Left renal pelvis (tissue), 4 donors: Measurements from ENCODE around the gene ZDHHC9. TPM values are rescaled to one million over a fixed set of nuclear protein-coding genes. Genes with fewer than 3 reads are reported as not detected.
"Not testable (repeated sequence)": the region's sequence is repeated elsewhere in the genome, so short reads cannot be mapped to it uniquely, and the experiment has no call there.

Source experiments
- DNase-seq, 4 donors: peaks; one replicate each; pipeline ENCODE4 v3.0.0-alpha.2; 2013; ENCODE audit warnings: low read depth in 4 of 4, low spot score in 3 of 4
- polyA plus RNA-seq, 4 donors: library from polyadenylated mRNA; unstranded; fragments of 120-200 nt; gene quantifications; one replicate each; pipeline ENCODE4 v1.2.1, GENCODE V29; 2013; ENCODE audit not compliant: insufficient read length in 4 of 4

The ZDHHC9 gene
- polyA plus RNA-seq = 10 to 100 TPM; 40.6 to 50.0 (median 44.6) TPM

DNA sequence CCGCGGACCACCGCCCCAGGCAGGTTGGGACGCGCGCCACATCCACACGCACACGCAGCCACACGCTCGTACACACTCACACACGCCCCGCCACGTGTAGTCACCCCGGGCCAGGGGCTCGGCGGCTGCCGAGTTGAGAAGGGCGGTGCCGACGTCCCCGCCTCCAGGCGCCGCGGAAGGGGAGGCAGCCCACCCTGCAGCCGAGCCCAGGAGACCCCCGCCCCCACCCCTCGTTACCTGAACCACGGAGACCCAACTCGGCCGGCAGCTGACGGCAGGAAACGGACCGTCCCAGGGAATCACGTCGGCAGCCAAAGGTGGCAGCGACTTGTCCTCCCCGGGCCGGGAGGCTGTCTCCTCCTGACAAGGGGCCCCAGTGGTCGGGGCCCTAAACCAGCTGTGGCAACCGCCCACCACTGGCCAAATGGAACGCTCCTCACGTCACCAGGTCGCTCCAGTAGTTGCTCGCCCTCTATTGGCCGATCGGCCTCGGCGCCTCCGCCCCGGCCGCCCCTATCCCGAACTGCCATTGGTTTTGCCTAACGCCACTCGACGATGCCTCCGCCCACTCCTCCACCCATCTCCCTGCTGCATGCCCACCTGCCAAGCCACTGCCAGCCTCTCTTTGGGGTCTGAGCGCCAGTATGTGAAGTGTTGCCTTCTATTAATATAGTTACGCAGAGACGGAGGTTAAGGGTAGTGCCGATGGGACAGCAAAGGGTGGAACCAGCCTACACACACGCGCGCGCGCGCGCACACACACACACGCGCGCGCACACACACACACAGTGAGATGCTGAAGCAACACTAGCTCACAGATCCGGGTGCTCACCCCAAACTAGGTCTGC is at the start of gene ZDHHC9:
ZDHHC9 (minus strand) TSS at position 428 of the 848 bp plus-strand sequence. CDS start 1,941 bp downstream, outside the sequence.
- DNase-seq = peak; percentile 66 to 71 (median 68)

DNA sequence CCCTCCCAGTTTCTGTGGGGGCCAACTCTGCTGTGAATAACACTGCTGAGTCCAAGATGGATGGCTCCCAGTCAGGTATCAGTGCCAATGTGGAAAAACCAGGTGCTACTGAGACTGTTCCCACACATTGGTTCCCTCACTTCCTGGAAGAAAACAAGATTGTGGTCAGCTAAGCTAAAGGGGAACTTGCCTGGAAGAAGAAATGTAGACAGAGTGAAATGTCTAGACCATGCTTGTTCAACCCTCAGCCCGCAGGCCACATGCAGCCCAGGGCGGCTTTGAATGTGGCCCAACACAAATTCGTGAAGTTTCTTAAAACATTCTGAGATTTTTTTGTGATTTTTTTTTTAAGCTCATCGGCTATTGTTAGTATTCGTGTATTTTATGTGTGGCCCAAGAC is 33.7 kb upstream of the ZDHHC9 start:
- DNase-seq = no peak

DNA sequence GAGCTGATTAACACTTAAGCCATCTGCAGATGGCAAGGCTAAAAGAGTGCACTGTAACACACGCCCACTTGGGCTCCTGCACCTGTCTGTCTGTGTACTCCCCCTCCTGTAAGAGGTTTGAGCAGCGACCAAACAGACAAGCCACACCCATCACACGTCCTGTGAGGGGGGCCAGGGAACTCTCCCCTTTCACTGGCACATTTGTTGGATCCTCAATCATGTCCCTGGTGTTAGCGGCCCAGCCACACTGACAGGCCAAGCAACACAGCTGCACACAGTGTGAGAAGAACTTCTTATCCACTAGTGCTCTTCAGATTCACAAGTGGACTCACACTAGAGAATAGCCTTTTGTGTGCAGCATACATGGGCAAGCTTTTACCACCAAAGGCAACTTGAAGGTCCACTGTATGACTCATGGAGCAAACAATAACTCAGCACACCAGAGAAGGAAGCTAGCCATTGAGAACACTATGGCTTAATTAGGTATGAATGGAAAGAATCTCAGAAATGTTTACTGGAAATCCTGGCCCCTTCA is 33.2 kb upstream of the ZDHHC9 start:
- no peak for DNase-seq

DNA sequence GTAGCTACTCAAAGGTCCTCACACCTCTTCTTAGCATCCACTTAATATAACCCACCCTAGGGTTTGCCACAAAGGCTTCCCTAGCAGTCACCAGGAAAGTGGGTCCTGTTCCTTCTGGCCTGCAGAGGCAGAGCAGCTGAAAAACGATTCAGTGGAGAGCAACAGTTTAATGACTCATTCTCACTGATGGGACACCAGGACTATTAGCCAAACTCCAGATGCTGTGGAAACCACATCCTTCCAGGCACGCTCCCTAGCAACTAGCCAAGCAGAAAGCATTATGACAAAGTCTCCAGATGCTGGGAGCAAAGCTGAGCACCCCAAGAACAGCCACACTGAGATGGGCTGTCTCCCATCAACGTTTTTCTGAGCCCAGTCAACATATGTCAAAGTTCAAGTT is 32.0 kb upstream of the ZDHHC9 start:
- no peak for DNase-seq

DNA sequence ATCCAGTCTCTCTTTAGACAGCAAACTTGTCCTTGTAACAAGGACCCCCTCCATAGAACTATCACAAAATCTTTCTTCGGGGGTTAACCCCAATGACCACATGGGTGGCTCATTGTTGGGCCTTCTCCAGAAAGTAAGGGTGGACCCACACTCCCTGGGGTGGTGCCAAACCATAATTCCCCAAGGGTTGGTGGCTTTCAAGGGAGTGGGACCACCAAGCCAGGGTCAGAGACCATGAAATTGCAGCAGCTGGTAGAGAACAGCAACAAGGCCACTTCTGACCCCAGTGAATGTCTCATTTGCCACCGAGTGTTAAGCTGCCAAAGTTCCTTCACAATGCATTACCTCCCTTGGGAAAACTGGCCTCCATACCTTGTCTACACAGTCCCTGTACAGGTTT is 28.8 kb upstream of the ZDHHC9 start:
- DNase-seq = no peak

DNA sequence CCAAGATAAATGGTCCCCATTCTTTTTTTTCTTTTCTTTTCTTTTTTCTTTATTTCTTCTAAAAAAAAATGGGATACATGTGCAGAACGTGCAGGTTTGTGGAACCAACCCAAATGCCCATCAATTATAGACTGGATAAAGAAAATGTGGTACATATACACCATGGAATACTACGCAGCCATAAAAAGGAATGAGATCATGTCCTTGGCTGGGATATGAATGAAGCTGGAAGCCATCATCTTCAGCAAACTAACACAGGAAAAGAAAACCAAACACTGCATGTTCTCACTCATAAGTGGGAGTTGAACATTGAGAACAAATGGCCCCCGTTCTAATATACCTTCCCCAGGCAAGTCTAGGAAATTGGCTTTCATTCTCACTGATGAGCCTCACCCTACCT is 22.6 kb upstream of the ZDHHC9 start:
- not testable (repeated sequence) for DNase-seq

DNA sequence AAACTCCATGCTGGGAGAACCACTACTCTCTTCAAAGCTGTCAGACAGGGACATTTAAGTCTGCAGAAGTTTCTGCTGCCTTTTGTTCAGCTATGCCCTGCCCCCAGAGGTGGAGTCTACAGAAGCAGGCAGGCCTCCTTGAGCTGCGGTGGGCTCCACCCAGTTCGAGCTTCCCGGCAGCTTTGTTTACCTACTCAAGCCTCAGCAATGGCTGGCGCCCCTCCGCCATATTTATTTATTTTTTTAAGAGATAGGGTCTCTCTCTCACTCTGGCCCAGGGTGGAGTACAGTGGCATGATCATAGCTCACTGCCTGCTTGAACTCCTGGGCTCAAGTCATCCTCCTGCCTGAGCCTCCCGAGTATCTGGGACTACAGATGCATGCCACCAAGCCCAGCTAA is 15.4 kb upstream of the ZDHHC9 start:
- not testable (repeated sequence) for DNase-seq

DNA sequence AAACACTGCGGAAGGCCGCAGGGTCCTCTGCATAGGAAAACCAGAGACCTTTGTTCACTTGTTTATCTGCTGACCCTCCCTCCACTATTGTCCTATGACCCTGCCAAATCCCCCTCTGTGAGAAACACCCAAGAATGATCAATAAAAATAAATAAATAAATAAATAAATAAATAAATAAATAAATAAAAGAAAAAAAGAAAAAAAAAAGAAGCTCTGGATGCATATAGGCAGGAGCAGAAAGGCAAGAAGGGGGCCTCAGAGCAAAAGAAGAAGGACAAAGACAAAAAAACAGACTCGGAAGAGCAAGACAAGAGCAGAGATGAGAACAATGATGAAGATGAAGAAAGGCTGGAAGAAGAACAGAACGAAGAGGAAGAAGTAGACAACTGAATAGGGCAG is 8.1 kb upstream of the ZDHHC9 start:
- not testable (repeated sequence) for DNase-seq

DNA sequence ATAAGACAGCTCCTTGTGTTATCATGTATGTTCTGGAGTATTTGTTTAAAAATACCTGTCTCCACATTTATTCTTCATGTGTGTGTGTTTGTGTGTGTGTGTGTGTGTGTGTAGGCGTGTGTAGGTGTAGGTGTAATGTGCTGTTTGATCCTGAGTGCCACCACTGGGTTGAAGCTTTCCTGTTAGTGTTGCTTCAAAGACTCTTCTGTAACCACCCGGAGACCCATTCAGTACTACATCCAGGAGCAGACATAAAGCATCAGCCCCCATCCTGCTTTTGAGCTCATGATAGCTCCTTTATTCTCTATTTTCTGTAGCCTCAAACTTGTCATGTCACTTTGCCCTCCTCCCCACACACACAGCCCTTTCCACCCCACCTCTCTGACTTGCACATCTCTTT is 3.0 kb upstream of the ZDHHC9 start:
- DNase-seq = no peak

DNA sequence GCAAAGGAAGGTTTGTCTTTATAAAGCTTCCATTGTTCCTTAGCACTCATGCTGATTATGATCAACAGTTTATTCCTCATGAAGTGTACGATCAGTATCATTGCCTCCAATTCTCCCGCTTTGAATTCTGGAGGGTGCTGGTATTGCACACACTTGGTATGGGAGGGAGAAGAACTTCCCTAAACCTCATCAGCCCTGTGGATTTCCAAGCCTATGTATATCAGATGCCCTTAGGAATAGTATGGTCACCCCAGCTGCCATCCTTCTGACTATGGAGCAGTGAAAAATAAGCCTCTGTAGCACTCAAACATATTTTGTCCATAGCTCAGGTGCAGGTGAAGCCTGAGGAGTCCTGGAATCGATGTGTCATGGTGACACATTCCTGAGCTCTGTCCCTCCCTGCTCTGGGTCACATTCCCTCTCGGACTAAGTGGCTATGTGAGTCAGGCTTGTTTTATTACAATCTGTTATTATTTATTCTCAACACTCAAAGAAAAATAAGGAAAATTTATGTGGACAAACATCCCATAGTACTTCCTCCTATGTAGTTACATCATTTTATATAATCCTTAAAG is 2.0 kb upstream of the ZDHHC9 start:
- DNase-seq = no peak

DNA sequence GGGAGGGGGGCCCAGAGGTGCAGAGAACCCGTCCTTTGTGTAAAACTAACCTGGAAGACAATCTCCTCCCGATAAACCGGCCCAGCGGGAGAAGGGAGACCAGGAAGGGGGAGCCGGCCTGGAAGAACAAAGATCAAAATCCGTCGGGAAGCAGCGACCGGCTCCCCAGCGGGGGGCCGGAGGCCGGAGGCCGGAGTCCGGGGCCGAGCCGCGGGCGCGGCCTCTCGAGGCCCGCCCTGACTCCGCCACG is 552 bp downstream of the ZDHHC9 start:
- no peak for DNase-seq

DNA sequence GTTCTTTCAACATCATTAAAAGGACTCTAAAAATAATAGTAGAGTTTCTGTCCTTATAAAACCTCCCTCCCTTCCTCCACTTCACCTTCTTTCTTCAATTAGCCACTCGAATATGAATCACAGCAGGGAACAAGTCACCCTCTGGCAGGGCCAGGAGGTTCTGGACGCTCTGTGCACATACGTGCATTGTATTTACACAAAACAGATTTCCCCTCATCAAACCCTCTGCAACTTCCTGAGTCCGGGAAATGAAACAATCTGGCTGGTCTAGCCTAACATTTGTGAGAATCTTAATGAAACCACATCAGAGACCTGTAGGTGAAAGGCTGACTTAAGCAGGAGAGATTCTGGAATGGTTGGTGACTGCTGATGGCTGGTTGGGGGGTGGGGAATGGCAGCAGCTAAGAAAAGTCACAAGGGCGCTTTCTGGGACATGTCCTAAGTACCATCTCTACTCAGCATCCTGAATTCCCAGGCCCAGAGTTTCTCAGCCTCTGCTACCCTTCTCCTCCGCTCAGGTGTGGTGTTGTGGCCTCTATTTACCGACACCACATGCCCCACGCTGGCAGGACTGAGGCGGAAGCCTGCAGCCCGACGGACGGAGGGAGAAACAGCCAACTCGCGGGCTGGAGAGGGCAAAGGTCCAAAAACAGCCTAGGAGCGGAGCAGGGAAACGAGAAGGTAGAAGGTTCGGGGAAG is 1.0 kb downstream of the ZDHHC9 start:
- no peak for DNase-seq

DNA sequence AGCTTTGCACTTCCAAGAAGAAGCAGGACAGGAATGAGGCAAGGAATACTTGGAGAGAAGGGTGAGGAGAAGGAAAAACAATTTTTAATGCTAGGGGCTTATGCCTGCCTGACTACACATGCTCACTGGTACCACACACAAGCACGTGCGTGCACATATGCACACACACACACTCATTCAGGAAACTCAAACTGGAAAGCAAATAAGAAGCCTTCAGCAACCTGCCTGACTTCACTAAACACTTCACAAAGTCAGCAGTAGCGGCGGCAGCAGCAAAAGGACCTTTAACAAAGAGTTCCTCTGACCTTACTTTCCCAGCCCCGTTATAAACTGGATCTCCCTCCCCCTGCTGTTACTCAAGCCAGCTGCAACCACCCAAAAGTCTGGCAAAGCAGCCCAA is 3.3 kb downstream of the ZDHHC9 start:
- DNase-seq = no peak

DNA sequence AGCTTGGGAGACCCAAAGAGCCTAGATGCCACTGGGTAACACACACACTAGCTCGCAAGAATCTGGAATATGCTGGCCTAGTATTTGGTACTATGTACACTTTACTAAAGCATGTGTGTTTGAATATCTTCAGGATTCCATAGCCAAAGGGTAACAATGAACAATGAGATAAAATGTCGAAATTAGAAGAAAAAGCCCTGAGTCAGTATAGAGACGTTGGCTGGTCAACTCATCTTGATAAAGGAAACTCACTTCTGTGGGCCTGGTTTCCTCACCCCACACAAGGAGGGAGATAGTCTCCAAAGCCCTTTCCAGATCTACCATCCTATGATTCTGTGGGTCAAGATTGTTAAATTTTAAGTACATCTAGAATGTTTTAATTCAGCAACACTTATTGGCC is 6.9 kb downstream of the ZDHHC9 start:
- DNase-seq = no peak

DNA sequence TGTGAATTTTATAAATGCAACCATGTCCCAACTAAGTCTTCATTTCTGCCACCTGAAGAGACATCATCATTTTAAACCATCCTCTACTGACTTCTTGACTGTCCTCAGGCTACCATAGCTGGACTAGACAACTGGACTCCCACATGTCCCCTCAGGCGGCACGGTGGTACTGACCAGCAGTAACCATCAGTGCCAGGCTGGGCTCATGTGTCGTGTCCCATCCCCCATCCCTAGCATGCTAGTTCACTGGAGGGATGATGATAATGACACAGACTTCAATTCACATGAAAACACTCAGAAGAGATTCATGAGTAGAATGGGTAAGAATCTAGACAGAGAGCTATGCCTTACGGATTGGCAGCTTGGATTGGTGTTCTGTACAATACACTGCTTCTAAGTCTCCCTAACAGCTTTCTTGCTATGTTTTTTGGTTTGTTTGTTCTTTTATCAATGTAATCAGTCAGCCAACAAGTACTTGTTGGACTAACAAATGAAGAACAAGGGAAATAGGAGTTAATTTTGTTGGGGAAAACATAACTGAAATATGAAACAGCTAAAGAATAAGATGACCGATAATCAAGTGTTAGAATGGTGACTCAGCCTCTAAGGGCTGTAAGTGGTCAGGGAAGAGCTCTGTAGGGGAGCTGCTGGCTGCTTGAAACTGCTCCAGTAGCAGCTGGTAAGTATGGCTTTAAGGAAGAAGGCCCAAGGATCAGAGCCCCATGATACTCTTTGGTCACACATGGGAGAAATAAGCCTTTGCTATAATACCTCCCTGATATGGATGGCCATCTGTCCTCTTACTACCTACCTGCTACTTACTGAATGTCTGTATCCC is 10.3 kb downstream of the ZDHHC9 start:
- no peak for DNase-seq

DNA sequence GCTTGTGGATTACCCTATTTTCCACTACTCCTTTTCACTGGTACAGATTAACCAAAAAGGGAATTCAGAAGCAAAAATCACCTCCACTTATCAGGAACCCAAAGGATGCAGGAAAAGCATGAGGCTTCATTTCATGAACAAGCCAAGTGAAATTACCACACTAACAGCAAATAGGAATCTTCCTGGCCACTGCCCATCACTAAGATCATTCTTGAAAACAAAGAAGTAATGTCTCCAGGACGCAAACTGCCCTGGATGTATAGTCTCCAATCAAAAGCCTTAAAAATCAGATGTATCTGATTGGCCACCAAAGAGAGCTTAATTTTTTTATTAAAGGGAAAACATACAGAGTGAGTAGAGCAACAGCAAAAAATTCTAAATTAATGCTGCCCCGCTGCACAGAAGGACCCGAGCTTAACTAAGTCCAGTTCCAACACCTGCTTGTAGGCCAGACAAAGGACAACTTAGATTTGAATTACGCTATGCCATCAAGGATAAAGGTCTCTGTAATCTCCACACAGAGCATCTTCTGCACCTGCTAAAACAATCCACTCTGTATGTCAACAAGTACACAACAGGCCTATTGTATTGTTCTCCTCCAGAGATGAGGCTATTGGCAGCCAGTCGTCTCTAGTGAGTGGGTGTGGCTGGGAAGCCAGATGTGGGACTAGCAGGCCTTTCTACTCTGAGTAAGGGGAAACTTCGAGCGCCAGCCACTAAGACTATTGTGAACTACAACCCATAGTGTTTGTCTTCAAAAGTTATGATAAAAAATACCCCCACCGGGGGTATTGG is 12.4 kb downstream of the ZDHHC9 start:
- no peak for DNase-seq

DNA sequence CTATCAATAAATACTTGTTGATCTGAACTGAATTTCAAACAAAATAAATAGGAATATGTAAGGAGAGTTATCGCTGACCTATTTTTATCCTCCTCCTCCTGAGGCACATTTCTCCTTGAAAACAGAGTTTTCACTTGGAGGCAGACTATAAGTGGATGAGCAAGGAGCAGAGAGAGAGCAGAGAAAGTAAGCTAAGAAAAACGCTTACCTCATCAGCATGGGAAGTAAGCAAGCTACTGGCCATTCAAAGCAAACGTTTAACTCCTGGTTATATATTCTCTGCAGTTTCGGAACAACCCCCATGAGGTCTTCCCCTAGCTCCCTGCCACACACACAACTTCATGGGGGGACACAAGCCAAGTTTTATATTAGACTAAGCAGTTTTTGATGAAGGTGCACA is 13.2 kb downstream of the ZDHHC9 start:
- DNase-seq = no peak

DNA sequence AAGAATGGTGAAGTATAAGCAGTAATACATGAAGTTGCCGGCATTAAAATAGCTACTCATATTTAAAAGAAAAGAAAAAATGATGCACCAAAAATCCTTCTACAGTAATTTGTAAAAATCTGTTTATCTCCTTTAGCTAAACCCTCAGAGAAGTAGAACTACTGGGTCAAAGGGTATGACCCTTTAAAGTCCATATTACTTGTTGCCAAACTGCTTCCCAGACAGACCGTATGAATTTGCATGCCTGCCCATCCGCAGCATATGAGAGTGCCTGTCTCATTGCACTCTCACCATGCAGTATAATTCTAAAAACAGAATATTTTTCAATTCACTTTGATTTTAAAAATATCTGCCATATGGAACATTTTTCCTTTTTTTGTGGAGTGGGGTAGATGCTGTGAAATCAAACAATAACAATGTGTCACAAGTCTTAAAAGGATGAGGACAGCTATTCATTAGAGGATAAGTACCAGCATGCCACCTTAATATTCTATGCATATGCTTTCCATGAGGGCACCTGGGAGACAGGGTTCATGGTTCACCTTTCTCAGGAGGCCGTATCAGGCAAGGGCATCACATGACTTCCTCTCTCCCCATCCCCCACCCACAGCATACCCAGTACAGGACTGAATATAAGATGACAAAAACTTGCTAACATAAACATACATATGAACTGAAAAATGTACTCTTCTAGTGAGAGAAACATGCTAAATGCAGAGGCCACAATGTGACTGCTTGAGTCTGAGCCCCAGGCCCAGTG is 17.8 kb downstream of the ZDHHC9 start:
- DNase-seq = no peak

DNA sequence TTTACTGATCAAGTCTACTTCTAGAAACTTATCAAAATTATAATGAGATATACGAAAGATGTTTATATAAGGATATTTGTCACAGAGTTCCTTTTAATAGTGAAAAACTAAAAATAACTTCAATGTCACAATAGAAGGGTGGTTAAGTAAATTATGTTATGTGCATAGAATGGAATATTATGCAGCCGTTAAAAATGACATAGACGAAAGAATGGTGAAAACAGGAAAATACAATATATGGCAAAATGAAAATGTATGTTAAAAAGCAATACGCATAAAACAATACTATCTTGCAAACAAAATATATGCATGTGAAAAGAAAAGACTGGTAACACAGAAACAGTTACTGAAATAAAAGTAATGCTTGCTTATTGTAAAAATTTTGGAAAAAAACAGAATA is 19.1 kb downstream of the ZDHHC9 start:
- no peak for DNase-seq
